Liver (tissue), 9 donors: Measurements from ENCODE around the gene CABP5. TPM values are rescaled to one million over a fixed set of nuclear protein-coding genes. Genes with fewer than 3 reads are reported as not detected.
"Not testable (repeated sequence)": the region's sequence is repeated elsewhere in the genome, so short reads cannot be mapped to it uniquely, and the experiment has no call there.

Source experiments
- DNase-seq: peaks from one replicate; pipeline ENCODE4 v3.0.0-alpha.2; 2017; ENCODE audit warnings: low spot score
- H3K27ac ChIP-seq, 2 donors: one replicate each; pipeline ENCODE4 v1.7.0; 2013; ENCODE audit warnings: inconsistent platforms in 2 of 2, low read length in 2 of 2, control low read depth in 1 of 2, low read depth in 1 of 2, mild to moderate bottlenecking in 1 of 2
- H3K27me3 ChIP-seq, 4 donors: one replicate each; pipeline versions ENCODE4 v1.6.1 to v1.7.0; 2013; ENCODE audit warnings: low read length in 3 of 4, inconsistent platforms in 1 of 4, mild to moderate bottlenecking in 1 of 4, moderate library complexity in 1 of 4; ENCODE audit not compliant: control insufficient read depth in 4 of 4, insufficient read depth in 4 of 4
- H3K36me3 ChIP-seq, 4 donors: one replicate each; pipeline versions ENCODE4 v1.6.1 to v1.7.0; 2013; ENCODE audit warnings: low read length in 3 of 4, mild to moderate bottlenecking in 3 of 4, low read depth in 1 of 4, moderate library complexity in 1 of 4; ENCODE audit not compliant: control insufficient read depth in 4 of 4, insufficient read depth in 3 of 4
- H3K4me1 ChIP-seq, 4 donors: one replicate each; pipeline versions ENCODE4 v1.6.1 to v1.7.0; 2013; ENCODE audit warnings: low read length in 3 of 4, mild to moderate bottlenecking in 3 of 4, moderate library complexity in 1 of 4; ENCODE audit not compliant: control insufficient read depth in 4 of 4, insufficient read depth in 4 of 4
- H3K4me3 ChIP-seq, 3 donors: one replicate each; pipeline versions ENCODE4 v1.6.1 to v1.7.0; 2013; ENCODE audit warnings: low read length in 3 of 3, control low read depth in 1 of 3, low read depth in 1 of 3, mild to moderate bottlenecking in 1 of 3
- H3K9ac ChIP-seq, 2 donors: one replicate each; pipeline ENCODE4 v1.7.0; 2013; ENCODE audit warnings: low read length in 2 of 2, mild to moderate bottlenecking in 2 of 2, moderate library complexity in 2 of 2, control low read depth in 1 of 2, low read depth in 1 of 2
- H3K9me3 ChIP-seq, 4 donors: one replicate each; pipeline versions ENCODE4 v1.6.1 to v1.7.0; 2013; ENCODE audit warnings: low read length in 3 of 4; ENCODE audit not compliant: control insufficient read depth in 4 of 4
- ATF3 ChIP-seq: IDR thresholded peaks from 2 replicates; pipeline ENCODE4 v1.6.1; 2016; ENCODE audit warnings: antibody characterized with exemption
- CTCF ChIP-seq: fragments of 150-350 bp; IDR thresholded peaks from 2 replicates; pipeline ENCODE4 v1.5.1; 2017; ENCODE audit warnings: improper control_type of control experiment, low read depth, low read length; ENCODE audit not compliant: missing input control
- EGR1 ChIP-seq, 2 donors: IDR thresholded peaks; 2 replicates each; pipeline ENCODE4 v1.6.1; 2016 to 2018; ENCODE audit warnings: antibody characterized with exemption in 2 of 2, low read depth in 2 of 2
- FOXA1 ChIP-seq: IDR thresholded peaks from 2 replicates; pipeline ENCODE4 v1.6.1; 2016; ENCODE audit warnings: antibody characterized with exemption
- FOXA2 ChIP-seq: IDR thresholded peaks from 2 replicates; pipeline ENCODE4 v1.6.1; 2016; ENCODE audit warnings: antibody characterized with exemption
- GABPA ChIP-seq, 2 donors: IDR thresholded peaks in 1 of 2; conservative IDR thresholded peaks in 1 of 2; 2 replicates each; pipeline ENCODE4 v1.6.1; 2016; ENCODE audit warnings: antibody characterized with exemption in 2 of 2, mild to moderate bottlenecking in 1 of 2, moderate library complexity in 1 of 2
- HNF4G ChIP-seq: IDR thresholded peaks from 2 replicates; pipeline ENCODE4 v1.6.1; 2016; ENCODE audit warnings: antibody characterized with exemption
- JUND ChIP-seq, 2 donors: IDR thresholded peaks; 2 replicates each; pipeline ENCODE4 v1.6.1; 2016; ENCODE audit warnings: antibody characterized with exemption in 2 of 2
- RAD21 ChIP-seq, 2 donors: IDR thresholded peaks; 2 replicates each; pipeline ENCODE4 v1.6.1; 2016; ENCODE audit warnings: antibody characterized with exemption in 2 of 2, mild to moderate bottlenecking in 2 of 2
- REST ChIP-seq: IDR thresholded peaks from 2 replicates; pipeline ENCODE4 v1.6.1; 2016; ENCODE audit warnings: antibody characterized with exemption, mild to moderate bottlenecking
- RXRA ChIP-seq, 2 donors: IDR thresholded peaks; 2 replicates each; pipeline ENCODE4 v1.6.1; 2017 to 2018; ENCODE audit warnings: antibody characterized with exemption in 2 of 2, mild to moderate bottlenecking in 1 of 2
- SP1 ChIP-seq: IDR thresholded peaks from 2 replicates; pipeline ENCODE4 v1.6.1; 2018; ENCODE audit warnings: antibody characterized with exemption, mild to moderate bottlenecking
- TAF1 ChIP-seq: conservative IDR thresholded peaks from 2 replicates; pipeline ENCODE4 v1.6.1; 2016; ENCODE audit warnings: antibody characterized with exemption, mild to moderate bottlenecking
- YY1 ChIP-seq: IDR thresholded peaks from 2 replicates; pipeline ENCODE4 v1.6.1; 2016; ENCODE audit warnings: antibody characterized with exemption, mild to moderate bottlenecking
- ZBTB33 ChIP-seq: IDR thresholded peaks from 2 replicates; pipeline ENCODE4 v1.6.1; 2016; ENCODE audit warnings: antibody characterized with exemption
- WGBS: extraction: QIAGEN DNeasy Blood & Tissue Kit; methylation state at CpG from one replicate; pipeline ENCODE4 v1.1.7; 2013; 5-methylcytosine and 5-hydroxymethylcytosine counted together
- polyA plus RNA-seq, 2 donors: library from polyadenylated mRNA; stranded (reverse) in 1 of 2; unstranded in 1 of 2; fragments of 200-250 nt in 1 of 2; fragments of >200 nt in 1 of 2; fragmentation: Nextera tagmentation in 1 of 2; extraction: Ambion mirVana in 1 of 2; gene quantifications; one replicate each; pipeline versions ENCODE4 v1.2.1 to v1.2.3, GENCODE V29; 2013 to 2015
- total RNA-seq, 2 donors: library from RNA; depleted of rRNA; stranded (reverse); fragments of >200 nt; gene quantifications; one replicate each; pipeline ENCODE4 v1.2.3, GENCODE V29; 2014
- donor health status: healthy.
- donor health status: healthy.
- donor health status: healthy.
- donor health status: healthy.
- donor health status: healthy.

Gene CABP5
- total RNA-seq (not detected), polyA plus RNA-seq (not detected)

GRCh38 chr19:48043675-48044258, at the start of gene CABP5:
Gene CABP5, minus strand, starts transcription at chr19:48044079. Its CDS starts 157 bp downstream, at chr19:48043922.
- no peaks in the 10 kb centered on the region for H3K4me1 ChIP-seq
- no peak within 1 kb of the TSS for H3K27ac ChIP-seq
- WGBS = 66% methylated on average over 10 of the region's 10 CpGs
- peaks cover 0 to 6% (median under 1%) of the 10 kb centered on the region in 4 donors for H3K36me3 ChIP-seq
- no peaks in the 10 kb centered on the region for H3K9me3 ChIP-seq
- TF ChIP-seq REST = no peak
- TF ChIP-seq RAD21 (IDR thresholded peaks at IDR 0.05) = no peak
- no peak for TF ChIP-seq GABPA (IDR thresholded peaks at IDR 0.05 in 1 of 2, conservative IDR thresholded peaks at IDR 0.05 in 1 of 2)
- no peak for TF ChIP-seq EGR1 (IDR thresholded peaks at IDR 0.05; ENCODE audit: low read depth in 2 of 2)
- TF ChIP-seq TAF1 = no peak
- TF ChIP-seq RXRA (IDR thresholded peaks at IDR 0.05) = no peak
- no peak for TF ChIP-seq HNF4G
- TF ChIP-seq CTCF = no peak
- no peak for TF ChIP-seq YY1
- TF ChIP-seq JUND (IDR thresholded peaks at IDR 0.05) = no peak
- TF ChIP-seq ATF3 = no peak
- no peak for TF ChIP-seq FOXA2
- TF ChIP-seq ZBTB33 = no peak
- TF ChIP-seq SP1 = no peak
- no peak for TF ChIP-seq FOXA1
- DNase-seq = no peak
- no peak within 1 kb of the TSS for H3K4me3 ChIP-seq
- H3K9ac ChIP-seq = no peak within 1 kb of the TSS
- peaks cover 0 to 2% (median 0%) of the 10 kb centered on the region in 4 donors for H3K27me3 ChIP-seq

GRCh38 chr19:48091111-48091718, 47.3 kb upstream of the CABP5 start:
- peaks cover 0 to 20% (median 12%) of the 10 kb centered on the region in 4 donors for H3K36me3 ChIP-seq
- 88% methylated on average over 13 of the region's 13 CpGs for WGBS
- not testable (repeated sequence) for DNase-seq

More at GRCh38 chr19:48091111-48091718, 47.3 kb upstream of the CABP5 start:
- not testable (repeated sequence) for H3K4me1 ChIP-seq, H3K9ac ChIP-seq, H3K27ac ChIP-seq, H3K9me3 ChIP-seq, H3K27me3 ChIP-seq, H3K4me3 ChIP-seq
